ENCODE results near the gene ATP5F1C.
A peak's percentile ranks its signal among the peaks of the same experiment; 100 is the strongest.
"Not testable (repeated sequence)": the region's sequence is repeated elsewhere in the genome, so short reads cannot be mapped to it uniquely, and the experiment has no call there.

The ATP5F1C gene

DNA sequence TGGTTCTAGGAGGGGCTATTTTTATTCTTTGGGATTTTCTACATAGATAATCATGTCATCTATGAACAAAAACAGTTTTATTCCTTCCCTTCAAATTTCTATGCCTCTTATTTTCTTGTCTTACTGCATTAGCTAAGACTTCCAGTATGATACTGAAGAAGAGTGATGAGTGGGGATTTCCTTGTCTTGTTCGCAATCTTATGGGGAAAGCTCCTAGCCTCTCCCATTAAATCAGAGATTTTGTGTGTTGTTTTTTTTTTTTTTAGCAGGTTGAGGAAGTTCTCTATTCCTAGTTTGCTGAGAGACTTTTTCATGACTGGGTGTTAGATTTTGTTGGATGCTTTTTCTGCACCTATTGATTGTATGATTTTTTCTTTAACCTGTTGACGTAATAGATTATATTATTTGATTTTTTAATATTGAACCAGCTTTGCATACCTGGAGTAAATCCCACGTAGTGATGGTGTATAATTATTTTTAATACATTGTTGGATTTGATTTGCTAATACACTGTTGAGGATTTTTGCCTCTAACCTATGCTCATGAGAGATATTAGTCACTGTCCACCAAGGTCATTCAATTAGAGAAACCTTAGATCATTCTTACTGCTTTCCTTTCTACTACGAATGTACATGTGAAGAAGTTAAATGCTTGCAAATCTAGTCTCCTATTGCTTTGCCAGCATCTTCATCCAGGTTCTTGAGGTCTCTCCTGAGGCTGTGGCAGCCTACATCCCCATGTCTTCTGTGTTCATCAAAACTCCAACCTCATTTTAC, 6.5 kb downstream of the ATP5F1C start:
- DNase-seq (ENCODE audit: low read depth), result no peak

DNA sequence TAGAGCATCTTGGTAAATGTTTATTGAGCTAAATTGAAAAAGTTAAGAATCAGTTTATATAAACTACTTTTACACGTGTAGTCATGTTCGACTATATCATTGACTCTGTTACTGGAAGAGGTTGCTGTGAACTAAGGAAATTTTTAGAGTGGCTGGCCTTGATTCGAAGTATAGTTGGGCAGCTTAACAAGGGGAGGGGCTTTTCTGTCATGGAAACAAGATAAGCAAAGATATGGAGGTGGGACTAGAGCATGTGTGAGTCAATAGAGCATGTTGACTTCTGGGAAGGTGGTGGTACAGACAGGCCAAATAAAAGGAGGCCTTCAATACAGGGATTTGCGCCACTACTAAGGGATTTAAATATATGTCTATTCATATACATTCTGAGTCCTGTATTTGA, 7.6 kb downstream of the ATP5F1C start:
- no peak for DNase-seq (ENCODE audit: low read depth)

DNA sequence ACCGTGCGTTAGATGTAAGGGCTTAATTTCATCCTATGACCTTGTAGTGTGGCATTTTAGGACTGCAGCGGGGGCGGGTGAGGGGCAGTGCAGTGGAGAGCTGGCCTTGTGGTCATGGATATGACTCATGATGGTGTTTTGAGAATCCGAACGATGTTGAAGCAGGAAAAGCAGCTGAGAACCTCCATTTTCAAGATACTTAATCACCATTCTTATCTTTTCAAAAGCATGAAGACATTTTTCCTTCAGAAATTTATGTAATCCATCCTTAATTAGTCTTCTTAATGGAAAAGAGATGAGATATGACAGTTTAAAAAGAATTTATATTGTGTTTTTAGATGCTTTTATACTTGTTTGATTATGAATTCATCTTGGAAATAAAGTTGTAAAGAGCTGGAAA, 9.6 kb downstream of the ATP5F1C start:
- DNase-seq (ENCODE audit: low read depth), result peak; percentile 96

DNA sequence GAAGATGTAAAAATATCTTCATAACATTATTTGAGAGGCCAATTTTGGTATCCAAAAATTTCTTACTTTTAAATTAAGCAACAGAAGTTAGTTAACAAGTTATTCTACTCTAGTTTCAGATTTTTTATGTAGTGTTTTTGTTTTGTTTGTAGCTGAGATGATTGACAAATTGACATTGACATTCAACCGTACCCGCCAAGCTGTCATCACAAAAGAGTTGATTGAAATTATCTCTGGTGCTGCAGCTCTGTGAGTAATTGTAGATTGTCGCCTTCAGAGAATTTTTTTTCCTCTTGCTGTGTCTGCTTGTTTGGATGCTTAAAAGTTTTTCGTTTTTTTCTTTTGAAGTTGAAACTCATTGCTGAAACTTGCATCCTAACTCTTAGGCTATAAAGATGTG, 14.6 kb downstream of the ATP5F1C start:
- no peak for DNase-seq (ENCODE audit: low read depth)

DNA sequence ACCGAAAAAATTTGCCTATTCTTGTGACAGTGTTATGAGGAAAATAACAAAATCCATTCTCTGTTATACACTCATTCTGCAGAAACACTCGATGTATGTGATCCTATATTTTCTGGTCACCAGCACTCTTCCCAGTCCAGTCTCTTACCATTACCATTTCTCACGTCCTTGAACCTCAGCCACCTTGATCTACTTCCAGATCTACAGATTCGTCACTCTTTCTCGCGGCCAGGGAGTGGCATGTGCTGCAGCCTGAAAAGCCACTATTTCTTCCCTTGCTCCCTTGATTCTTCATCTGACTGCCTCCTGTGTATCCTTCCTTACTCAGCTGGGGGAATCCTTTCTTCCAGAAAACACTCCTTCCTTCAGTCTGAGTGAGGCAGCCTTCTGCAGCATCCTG, 16.2 kb downstream of the ATP5F1C start:
- no peak for DNase-seq (ENCODE audit: low read depth)

DNA sequence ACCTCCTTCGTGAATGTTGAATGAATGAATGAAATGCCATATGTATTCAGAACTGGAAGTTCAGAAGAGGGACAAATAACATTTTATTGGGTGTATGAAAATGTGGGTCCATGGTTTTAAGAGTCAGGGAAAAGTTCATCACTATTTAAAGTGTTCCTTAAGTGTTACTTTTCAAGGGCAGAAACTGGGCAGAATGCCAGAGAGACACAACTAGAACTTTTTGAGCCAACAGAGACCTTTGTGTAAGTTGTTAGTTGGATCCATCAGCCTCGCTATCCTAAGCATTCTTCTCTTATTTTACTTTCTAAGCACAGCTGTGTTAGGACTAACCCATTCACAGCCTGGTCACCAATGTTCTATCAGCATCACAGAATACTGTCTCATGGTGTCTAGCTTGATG, 16.8 kb downstream of the ATP5F1C start:
- DNase-seq (ENCODE audit: low read depth), result no peak

DNA sequence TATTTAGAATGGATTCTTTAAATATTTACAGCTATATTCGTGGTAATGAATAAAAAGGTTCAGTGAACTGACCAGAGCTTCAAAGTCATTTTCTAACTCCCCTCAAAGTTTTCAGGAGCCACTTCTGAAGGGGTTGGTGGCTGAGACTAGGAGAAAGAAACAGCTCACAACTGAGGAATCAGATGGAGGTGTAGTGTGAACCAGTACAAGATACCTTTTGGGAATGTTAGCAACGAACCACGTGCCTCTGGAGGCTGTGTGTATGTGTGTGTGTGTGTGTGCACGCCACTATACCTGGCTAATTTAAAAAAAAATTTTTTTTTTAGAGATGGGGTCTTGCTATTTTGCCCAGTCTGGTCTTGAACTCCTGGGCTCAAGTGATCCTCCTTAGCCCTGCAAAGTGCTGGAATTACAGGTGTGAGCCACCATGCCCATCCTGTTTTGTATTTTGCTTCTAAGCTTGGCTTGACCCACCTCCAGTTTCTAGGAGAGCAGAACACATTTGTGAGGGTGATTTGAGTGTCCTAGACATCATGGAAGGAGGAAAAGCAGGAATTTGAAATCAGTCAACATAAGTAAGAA, 20.8 kb downstream of the ATP5F1C start:
- no peak for DNase-seq (ENCODE audit: low read depth)

DNA sequence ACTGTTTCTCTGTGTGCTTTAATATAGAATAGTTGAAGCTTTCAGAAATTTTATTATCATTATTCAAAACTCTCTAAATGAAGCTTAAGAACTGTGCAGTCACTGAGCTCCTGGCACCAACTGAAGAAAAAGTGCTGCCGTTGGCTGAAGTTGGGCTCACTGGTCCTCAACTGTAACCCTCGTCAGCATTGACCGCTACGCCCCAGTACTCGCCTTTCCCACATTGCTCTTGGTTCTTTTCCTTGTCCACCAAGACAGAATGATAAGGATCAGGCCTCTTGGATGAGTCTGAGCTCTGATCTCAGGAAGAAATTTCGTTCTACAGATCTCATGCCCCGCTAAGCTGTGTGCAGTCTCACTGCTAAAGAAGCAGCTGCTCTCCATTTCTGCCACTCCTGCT, 22.5 kb downstream of the ATP5F1C start:
- DNase-seq (ENCODE audit: low read depth), result no peak

DNA sequence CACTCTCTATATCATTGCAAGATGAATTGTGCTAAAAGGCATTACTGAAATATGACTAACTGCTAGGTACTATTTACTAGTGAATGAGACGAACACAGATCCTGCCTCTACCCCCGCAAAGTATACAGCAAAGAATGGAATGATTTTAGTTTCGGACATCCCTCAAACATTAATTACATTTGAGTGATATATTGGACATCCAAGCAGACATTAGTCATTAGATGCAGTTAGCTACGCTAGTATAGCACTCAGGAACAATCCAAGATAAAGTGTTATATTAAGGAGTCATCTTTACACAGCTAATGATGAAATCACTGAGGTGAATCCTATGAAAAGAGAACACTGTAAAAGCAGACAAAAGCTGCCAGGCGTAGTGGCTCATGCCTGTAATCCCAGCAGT, 23.0 kb downstream of the ATP5F1C start:
- DNase-seq (ENCODE audit: low read depth), result no peak

DNA sequence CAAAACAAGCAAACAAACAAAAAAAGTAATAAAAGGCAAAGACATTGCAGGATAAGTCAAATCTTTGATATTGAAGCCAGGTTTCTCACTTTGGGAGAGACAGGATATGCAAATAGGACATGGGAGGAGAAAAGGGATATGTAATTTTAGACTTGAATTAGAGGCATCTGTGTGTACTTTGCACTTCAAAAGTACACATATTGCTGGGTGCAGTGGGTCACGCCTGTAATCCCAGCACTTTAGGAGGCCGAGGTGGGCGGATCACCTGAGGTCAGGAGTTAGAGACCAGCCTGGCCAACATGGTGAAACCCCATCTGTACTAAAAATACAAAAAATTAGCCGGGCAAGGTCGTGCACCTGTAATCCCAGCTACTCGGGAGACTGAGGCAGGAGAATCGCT, 23.8 kb downstream of the ATP5F1C start:
- not testable (repeated sequence) for DNase-seq (ENCODE audit: low read depth)

DNA sequence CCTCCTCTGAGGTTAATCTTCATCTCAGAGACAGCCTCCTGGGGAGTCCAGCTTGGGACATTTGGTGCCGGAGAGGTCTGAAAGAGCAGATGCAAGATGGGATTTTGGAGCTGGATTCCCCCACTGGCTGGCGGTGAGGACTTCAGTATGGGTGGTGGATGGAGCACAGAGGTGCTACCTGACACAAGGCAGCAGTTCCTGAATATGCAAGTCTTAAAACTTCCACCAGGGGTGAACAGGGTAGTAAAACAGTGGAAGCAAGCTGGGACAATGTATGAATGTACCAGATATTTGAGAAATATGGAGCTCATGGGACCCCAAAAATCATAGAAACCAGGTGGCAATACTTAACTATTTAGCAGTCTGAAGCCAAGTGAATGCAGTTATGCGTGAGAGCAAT, 25.5 kb downstream of the ATP5F1C start:
- DNase-seq (ENCODE audit: low read depth), result no peak

DNA sequence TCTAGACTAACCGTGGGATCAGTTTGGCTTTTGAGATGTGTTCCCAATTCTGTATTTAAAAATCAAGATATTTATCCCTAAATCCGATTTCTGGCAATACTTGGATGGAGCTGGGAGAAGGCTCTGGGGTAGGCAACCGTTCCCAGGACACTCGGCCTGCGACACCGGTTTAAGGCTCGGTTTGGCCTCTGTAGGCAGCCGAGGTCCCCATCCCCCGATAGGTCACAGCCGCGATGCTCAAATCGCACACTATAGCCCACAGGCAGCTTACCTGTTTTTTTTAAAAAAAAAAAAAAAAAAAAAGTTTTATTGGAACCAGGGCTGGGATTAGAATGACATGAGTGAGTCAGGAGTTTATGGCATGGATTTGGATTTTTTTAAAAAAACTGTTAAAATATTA, 29.6 kb downstream of the ATP5F1C start:
- no peak for DNase-seq (ENCODE audit: low read depth)

DNA sequence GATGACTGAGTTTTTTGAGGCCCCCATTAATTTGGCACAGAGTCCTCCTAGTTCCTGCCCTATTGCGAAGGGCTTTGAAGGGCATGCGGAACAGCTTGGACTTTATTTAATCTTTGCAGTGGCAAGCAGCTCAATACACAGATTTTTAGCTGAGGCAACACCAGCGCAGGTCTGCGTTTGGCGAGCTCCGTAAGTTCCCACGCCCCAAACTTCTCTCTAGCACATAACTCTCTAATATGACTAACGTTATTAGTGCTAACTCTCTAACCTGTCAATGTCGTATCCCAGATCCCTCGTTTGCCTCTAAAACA, 30.0 kb downstream of the ATP5F1C start:
- DNase-seq (ENCODE audit: low read depth), result no peak

DNA sequence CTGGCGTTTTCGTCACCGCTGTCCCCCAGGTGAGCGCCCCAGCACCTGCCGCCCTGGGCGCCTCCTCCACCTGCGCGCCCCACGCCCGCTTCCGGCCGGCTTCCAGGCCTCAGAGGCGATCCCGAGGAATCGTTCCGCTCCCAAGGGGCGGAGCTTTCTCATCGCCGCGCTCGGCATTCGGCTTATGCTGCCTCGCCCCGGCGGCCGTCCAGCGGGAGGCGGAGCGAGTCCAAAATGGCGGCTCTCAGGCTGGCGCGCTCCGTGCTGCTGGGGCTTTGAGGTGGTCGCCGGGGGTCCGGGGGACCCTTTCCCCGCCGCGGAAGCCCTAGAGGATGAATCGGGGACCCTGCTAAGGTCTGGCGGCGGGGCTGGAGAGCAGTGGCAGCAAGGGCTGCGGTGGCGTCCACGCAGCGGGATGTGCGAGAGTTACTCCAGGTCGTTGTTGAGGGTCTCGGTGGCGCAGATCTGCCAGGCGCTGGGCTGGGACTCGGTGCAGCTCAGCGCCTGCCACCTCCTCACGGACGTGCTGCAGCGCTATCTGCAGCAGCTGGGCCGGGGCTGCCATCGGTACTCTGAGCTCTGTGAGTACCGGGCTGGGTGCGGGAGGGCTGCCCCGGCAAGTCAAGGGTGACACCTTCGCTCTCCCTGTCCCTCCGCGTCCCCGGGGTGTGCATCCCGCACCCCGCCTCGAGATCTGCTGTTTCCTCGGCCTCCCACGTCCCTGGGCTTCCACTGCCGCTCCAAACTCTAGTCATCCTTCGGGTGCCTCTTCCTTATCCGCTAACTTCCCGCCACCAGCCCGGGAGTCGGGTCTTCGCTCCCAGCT, 30.5 kb downstream of the ATP5F1C start, which contains the start of gene TAF3:
Gene TAF3 (plus strand): TSS at position 211 of the 826 bp plus-strand sequence. CDS start 205 bp downstream, at position 416.
- DNase-seq (ENCODE audit: low read depth), result peak; percentile 35

DNA sequence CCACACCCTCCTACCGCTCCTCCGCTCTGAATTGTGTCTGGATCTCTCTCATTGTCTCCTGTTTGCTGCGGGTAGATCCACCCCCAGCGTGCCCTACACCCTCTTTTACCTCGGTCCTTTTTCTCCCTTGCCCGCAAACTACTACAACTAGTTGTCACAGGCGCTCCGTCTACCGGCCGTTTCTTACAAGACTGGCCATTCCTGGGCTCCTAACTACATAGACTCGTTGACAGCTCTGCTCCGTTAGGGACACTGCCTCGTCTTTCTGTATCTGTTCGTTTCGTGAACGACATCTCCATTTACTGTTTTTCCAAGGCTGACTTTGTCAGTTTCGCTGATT, 31.1 kb downstream of the ATP5F1C start:
- peak; percentile 6 for DNase-seq (ENCODE audit: low read depth)

DNA sequence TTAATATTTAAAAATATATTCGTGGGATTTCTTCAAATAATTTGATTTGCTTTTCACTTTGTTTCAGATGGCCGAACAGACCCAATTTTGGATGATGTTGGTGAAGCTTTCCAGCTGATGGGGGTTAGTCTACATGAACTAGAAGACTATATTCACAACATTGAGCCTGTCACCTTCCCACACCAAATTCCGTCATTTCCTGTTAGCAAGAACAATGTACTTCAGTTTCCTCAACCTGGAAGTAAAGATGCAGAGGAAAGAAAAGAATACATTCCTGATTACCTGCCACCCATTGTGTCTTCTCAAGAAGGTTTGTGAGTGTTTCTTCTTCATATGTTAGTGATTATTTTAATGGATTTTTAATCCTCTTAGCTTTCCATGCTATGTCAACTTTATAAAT, 36.3 kb downstream of the ATP5F1C start:
- no peak for DNase-seq (ENCODE audit: low read depth)

DNA sequence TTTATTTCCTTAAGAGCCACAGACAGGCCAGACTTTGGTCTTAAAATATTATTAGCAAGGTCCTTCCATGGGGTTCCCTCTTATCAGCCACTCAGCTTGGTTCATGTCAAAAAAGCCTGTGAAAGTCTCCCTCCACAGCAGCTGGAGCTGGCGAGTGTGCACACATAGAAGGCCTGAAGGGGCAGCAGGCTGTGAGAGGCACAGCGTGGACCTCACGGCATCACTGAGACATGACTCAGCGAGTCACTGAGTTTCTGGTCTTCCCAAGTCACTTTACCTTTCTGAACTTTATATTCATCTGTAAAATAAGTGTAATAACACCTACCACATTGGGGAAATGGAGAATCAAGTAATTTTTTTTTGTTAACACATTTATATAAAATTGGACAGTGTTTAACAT, 39.0 kb downstream of the ATP5F1C start:
- peak; percentile 34 for DNase-seq (ENCODE audit: low read depth)

DNA sequence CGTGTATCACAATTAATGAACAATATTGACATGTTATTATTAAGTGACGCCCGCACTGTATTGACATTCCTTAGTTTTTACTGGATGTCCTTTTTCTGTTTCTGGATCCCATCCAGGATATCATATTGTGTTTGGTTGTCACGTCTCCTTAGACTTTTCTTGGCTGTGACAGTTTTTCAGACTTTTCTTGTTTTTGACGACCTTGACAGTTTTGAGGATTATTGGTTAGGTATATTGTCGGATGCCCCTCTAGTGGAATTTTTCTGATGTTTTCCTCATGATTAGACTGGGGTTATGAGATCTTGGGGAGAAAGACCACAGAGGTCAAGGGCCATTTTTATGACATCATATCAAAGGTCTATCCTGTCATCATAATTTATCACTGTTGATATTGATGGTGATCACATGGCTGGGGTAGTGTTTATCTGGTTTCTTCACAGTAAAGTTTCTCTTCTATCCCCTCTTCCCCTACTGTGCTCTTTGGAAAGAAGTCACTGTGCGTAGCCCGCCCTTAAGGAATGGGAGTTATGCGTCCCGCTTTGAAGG, 41.4 kb downstream of the ATP5F1C start:
- DNase-seq (ENCODE audit: low read depth), result no peak

DNA sequence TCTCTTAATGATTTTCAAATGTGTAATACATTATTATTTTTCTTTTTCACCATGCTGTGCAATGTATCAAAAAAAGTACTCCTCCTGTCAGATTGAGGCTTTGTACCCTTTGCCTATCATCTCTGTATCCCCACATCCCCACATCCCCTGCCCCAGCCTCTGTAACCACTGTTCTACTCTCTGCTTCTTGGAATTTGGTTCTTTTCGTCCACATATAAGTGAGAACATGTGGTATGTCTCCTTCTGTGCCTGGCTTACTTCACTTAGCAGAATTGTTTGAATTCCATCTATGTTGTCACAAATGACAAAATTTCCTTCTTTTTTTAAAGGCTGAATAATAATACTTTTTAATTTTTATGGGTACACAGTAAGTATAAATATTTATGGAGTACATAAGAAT, 44.1 kb downstream of the ATP5F1C start:
- DNase-seq (ENCODE audit: low read depth), result no peak

DNA sequence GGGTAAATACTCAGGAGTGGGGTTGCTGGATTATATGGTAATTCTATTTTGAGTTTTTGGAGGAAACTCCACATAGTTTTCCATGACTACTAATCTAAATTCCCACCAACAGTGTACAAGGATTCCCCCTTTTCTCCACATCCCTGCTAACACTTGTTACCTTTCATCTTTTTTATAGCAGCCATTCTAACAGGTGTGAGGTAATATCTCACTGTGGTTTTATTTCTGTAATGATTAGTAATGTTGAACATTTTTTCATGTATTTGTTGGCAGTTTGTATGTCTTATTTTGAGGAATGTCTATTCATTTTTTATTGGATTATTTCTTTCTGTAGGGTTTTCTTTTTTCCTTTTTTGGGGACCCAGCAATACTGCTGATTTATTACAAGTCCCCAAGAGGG, 45.2 kb downstream of the ATP5F1C start:
- DNase-seq (ENCODE audit: low read depth), result no peak

DNA sequence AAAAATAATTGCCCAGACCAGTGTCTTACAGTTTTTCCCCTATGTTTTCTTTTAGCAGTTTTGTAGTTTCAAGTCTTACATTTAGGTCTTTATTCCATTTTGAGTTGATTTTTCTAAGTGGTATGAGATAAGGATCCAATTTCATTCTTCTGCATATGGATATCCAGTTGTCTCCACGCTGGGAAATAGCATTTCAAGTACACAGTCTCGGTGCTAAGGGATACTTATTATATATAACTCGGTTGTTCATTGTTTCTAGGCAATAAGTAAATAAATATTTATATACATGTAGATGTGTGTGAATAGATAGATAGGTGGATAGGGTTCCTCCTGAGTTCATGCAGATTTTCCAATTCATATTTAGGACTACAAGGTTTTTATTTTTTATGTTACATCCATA, 46.3 kb downstream of the ATP5F1C start:
- no peak for DNase-seq (ENCODE audit: low read depth)

DNA sequence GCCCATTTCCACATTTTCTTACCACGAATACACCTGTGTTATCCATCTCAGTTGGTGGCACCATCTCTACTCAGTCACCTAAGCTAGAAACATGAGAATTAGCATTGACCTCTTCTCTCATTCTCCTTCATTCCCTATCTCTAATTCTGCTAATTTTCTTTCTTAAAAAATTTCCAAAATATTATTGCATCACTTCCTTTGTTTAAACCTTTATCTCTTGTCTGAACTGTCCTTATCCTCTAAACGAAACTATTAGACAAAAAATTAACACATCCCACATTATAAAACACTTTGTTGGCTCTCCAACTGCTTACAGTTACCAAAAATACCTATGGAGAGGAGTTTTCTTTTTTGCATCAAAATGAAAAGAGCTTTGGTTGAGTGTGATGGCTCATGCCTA, 48.6 kb downstream of the ATP5F1C start:
- no peak for DNase-seq (ENCODE audit: low read depth)

DNA sequence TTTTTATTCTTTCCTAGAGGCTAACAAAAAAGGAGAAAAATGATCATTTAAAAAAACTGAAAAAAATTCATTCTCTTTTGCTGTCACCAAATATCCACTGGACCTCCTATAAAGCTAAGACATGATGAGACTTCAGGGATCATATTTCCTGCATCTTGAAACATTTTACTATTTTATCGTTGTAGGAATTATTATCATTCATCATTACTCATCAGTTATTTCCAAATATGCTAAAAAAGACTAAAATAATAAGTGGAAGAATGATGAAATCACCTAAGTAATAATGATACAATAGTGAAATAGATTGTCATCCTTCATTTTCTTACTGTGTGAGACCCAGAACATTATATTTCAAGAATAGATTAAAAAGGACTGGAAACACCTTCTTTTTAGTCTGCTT, 58.6 kb downstream of the ATP5F1C start:
- DNase-seq (ENCODE audit: low read depth), result no peak
